HEK293 (cell line): ENCODE data around the gene APOE.
"Not testable (repeated sequence)": the region's sequence is repeated elsewhere in the genome, so short reads cannot be mapped to it uniquely, and the experiment has no call there.

ENCODE experiments used
- CTCF ChIA-PET: fragments of 350-600 bp; formaldehyde crosslinking; extraction: SDS; loops from one replicate; lab custom pipeline; 2021; ENCODE audit warnings: antibody characterized with exemption; lab: Yijun Ruan, JAX
- POLR2A ChIA-PET: fragments of 300-600 bp; formaldehyde crosslinking; extraction: SDS; loops from one replicate; lab custom pipeline; 2020; ENCODE audit warnings: antibody characterized with exemption, inconsistent platforms; lab: Yijun Ruan, JAX
- H3K27ac ChIP-seq: fragments of 200-500 bp; sonication (Bioruptor generic); 2 replicates; pipeline ENCODE4 v1.5.1; 2014; ENCODE audit warnings: low read depth, low read length, control low read depth, inconsistent platforms; ENCODE audit errors: extremely low read depth
- H3K36me3 ChIP-seq, 2 experiments: fragments of 200-500 bp in 1 of 2; sonication (Bioruptor generic) in 1 of 2; 1 replicate in 1 of 2; 2 replicates in 1 of 2; pipeline ENCODE4 v1.5.1; 2014 to 2017; ENCODE audit warnings: inconsistent platforms in 2 of 2, low read length in 2 of 2; ENCODE audit not compliant: control insufficient read depth in 2 of 2, insufficient read depth in 1 of 2
- H3K4me1 ChIP-seq: fragments of 200-500 bp; sonication (Bioruptor generic); 2 replicates; pipeline ENCODE4 v1.5.1; 2014; ENCODE audit warnings: mild to moderate bottlenecking, low read length, inconsistent platforms; ENCODE audit not compliant: control insufficient read depth, insufficient read depth
- H3K4me3 ChIP-seq: 2 replicates; pipeline ENCODE4 v1.5.1; 2011; ENCODE audit warnings: low read depth, mild to moderate bottlenecking, control low read depth, low read length, moderate library complexity
- H3K9me3 ChIP-seq: fragments of 200-500 bp; sonication (Bioruptor generic); 2 replicates; pipeline ENCODE4 v1.5.1; 2014; ENCODE audit warnings: low read depth, low read length, inconsistent platforms; ENCODE audit not compliant: control insufficient read depth, insufficient read depth
- BCL11B ChIP-seq: fragments of 450-650 bp; formaldehyde crosslinking; IDR thresholded peaks from 2 replicates; pipeline ENCODE4 v1.5.1; 2016; ENCODE audit warnings: low read depth, missing biosample characterization, missing genetic modification characterization
- KLF1 ChIP-seq: fragments of 450-650 bp; formaldehyde crosslinking; IDR thresholded peaks from 2 replicates; pipeline ENCODE4 v1.5.1; 2016; ENCODE audit warnings: missing biosample characterization, missing genetic modification characterization
- KLF10 ChIP-seq: fragments of 450-650 bp; IDR thresholded peaks from 2 replicates; pipeline ENCODE4 v1.5.1; 2018; ENCODE audit warnings: missing biosample characterization, mild to moderate bottlenecking, missing genetic modification characterization
- PRDM10 ChIP-seq: fragments of 450-650 bp; formaldehyde crosslinking; IDR thresholded peaks from 2 replicates; pipeline ENCODE4 v1.5.1; 2016; ENCODE audit warnings: missing biosample characterization, missing genetic modification characterization
- REPIN1 ChIP-seq: fragments of 450-650 bp; formaldehyde crosslinking; IDR thresholded peaks from 2 replicates; pipeline ENCODE4 v1.5.1; 2017; ENCODE audit warnings: missing biosample characterization, missing genetic modification characterization, low read depth
- ZBTB48 ChIP-seq: fragments of 450-650 bp; formaldehyde crosslinking; IDR thresholded peaks from 2 replicates; pipeline ENCODE4 v1.5.1; 2016; ENCODE audit warnings: missing biosample characterization, missing genetic modification characterization
- ZFP41 ChIP-seq: fragments of 450-650 bp; formaldehyde crosslinking; IDR thresholded peaks from 2 replicates; pipeline ENCODE4 v1.5.1; 2016; ENCODE audit warnings: missing biosample characterization, missing genetic modification characterization, borderline replicate concordance
- ZNF121 ChIP-seq: fragments of 450-650 bp; formaldehyde crosslinking; IDR thresholded peaks from 2 replicates; pipeline ENCODE4 v1.5.1; 2016; ENCODE audit warnings: missing biosample characterization, missing genetic modification characterization
- ZNF174 ChIP-seq: fragments of 450-650 bp; formaldehyde crosslinking; IDR thresholded peaks from 2 replicates; pipeline ENCODE4 v1.5.0; 2017; ENCODE audit warnings: missing biosample characterization, mild to moderate bottlenecking, missing genetic modification characterization
- ZNF214 ChIP-seq: fragments of 450-650 bp; formaldehyde crosslinking; IDR thresholded peaks from 2 replicates; pipeline ENCODE4 v1.5.1; 2017; ENCODE audit warnings: missing biosample characterization, mild to moderate bottlenecking, missing genetic modification characterization, borderline replicate concordance
- ZNF221 ChIP-seq: fragments of 450-650 bp; formaldehyde crosslinking; IDR thresholded peaks from 2 replicates; pipeline ENCODE4 v1.5.1; 2017; ENCODE audit warnings: missing biosample characterization, missing genetic modification characterization, borderline replicate concordance
- ZNF24 ChIP-seq: fragments of 450-650 bp; formaldehyde crosslinking; IDR thresholded peaks from 2 replicates; pipeline ENCODE4 v1.5.1; 2016; ENCODE audit warnings: missing biosample characterization, missing genetic modification characterization
- ZNF292 ChIP-seq: fragments of 450-650 bp; formaldehyde crosslinking; IDR thresholded peaks from 2 replicates; pipeline ENCODE4 v1.5.1; 2016; ENCODE audit warnings: low read depth, missing biosample characterization, missing genetic modification characterization, borderline replicate concordance
- ZNF548 ChIP-seq: fragments of 450-650 bp; formaldehyde crosslinking; IDR thresholded peaks from 2 replicates; pipeline ENCODE4 v1.5.1; 2016; ENCODE audit warnings: missing biosample characterization, missing genetic modification characterization
- ZNF624 ChIP-seq: fragments of 450-650 bp; formaldehyde crosslinking; IDR thresholded peaks from 2 replicates; pipeline ENCODE4 v1.5.1; 2017; ENCODE audit warnings: missing biosample characterization, missing genetic modification characterization
- ZNF629 ChIP-seq: fragments of 450-650 bp; formaldehyde crosslinking; IDR thresholded peaks from 2 replicates; pipeline ENCODE4 v1.5.1; 2017; ENCODE audit warnings: missing biosample characterization, missing genetic modification characterization
- ZNF664 ChIP-seq: fragments of 450-650 bp; formaldehyde crosslinking; IDR thresholded peaks from 2 replicates; pipeline ENCODE4 v1.5.1; 2016; ENCODE audit warnings: missing biosample characterization, missing genetic modification characterization
- ZSCAN23 ChIP-seq: fragments of 450-650 bp; formaldehyde crosslinking; IDR thresholded peaks from 2 replicates; pipeline ENCODE4 v1.5.1; 2016; ENCODE audit warnings: missing biosample characterization, missing genetic modification characterization
- TF ChIP-seq, protein P1 (sequence below): IDR thresholded peaks from 2 replicates; pipeline ENCODE4 v1.6.1; 2011; ENCODE audit warnings: mild to moderate bottlenecking, low read depth, low read length, borderline replicate concordance

Gene APOE

GRCh38 chr19:44908836-44909261, 3.3 kb downstream of the APOE start:
- ChIA-PET CTCF (interaction anchor here (0.6 to 1.3 kb wide), 3 partner anchors 43 to 338 kb away, joined by 3 to 7 read pairs (median 3); no protein-coding TSS in a partner anchor), POLR2A (interaction anchor here (1.1 kb wide), 1 partner anchor 46 kb away, joined by 3 read pairs; no protein-coding TSS in a partner anchor)
- TF ChIP-seq ZNF629 (no peak), ZNF221 (tag by site-specific recombination) (no peak), ZNF292 (tag by site-specific recombination) (no peak), KLF10 (tag by site-specific recombination) (no peak), ZBTB48 (tag by site-specific recombination) (no peak), ZNF24 (tag by site-specific recombination) (no peak), KLF1 (no peak), ZNF174 (tag by site-specific recombination) (no peak), REPIN1 (no peak), ZNF664 (tag by site-specific recombination) (no peak), ZNF214 (tag by site-specific recombination) (no peak), ZFP41 (no peak), BCL11B (tag by site-specific recombination) (no peak)
- TF ChIP-seq, protein P1, sequence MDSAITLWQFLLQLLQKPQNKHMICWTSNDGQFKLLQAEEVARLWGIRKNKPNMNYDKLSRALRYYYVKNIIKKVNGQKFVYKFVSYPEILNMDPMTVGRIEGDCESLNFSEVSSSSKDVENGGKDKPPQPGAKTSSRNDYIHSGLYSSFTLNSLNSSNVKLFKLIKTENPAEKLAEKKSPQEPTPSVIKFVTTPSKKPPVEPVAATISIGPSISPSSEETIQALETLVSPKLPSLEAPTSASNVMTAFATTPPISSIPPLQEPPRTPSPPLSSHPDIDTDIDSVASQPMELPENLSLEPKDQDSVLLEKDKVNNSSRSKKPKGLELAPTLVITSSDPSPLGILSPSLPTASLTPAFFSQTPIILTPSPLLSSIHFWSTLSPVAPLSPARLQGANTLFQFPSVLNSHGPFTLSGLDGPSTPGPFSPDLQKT = no peak
- H3K27ac ChIP-seq = no peak overlapping the region
- no peaks in the 10 kb centered on the region for H3K36me3 ChIP-seq
- no peak overlapping the region for H3K4me3 ChIP-seq
- H3K9me3 ChIP-seq = no peaks in the 10 kb centered on the region
- H3K4me1 ChIP-seq = peaks cover 6% of the 10 kb centered on the region; the same call in 1 of the 2 replicates

DNA sequence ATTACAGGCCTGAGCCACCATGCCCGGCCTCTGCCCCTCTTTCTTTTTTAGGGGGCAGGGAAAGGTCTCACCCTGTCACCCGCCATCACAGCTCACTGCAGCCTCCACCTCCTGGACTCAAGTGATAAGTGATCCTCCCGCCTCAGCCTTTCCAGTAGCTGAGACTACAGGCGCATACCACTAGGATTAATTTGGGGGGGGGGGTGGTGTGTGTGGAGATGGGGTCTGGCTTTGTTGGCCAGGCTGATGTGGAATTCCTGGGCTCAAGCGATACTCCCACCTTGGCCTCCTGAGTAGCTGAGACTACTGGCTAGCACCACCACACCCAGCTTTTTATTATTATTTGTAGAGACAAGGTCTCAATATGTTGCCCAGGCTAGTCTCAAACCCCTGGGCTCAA, 4.2 kb downstream of the APOE start:
- ChIA-PET POLR2A (interaction anchor here (0.8 to 1.1 kb wide), 3 partner anchors 43 to 136 kb away, joined by 3 read pairs; no protein-coding TSS in a partner anchor), CTCF (interaction anchor here (0.7 to 2.3 kb wide), 6 partner anchors 15 to 430 kb away, joined by 3 to 10 read pairs (median 5); partner anchors contain the start of gene CLPTM1)
- H3K4me3 ChIP-seq = no peak overlapping the region
- H3K4me1 ChIP-seq = peaks cover 6% of the 10 kb centered on the region; the same call in 1 of the 2 replicates
- H3K27ac ChIP-seq = no peak overlapping the region
- TF ChIP-seq ZSCAN23 (tag by site-specific recombination) (no peak), PRDM10 (peak; percentile 87), ZNF624 (tag by site-specific recombination) (no peak), ZNF548 (no peak)
- H3K9me3 ChIP-seq = no peaks in the 10 kb centered on the region
- H3K36me3 ChIP-seq = no peaks in the 10 kb centered on the region

GRCh38 chr19:44911896-44912295, 6.3 kb downstream of the APOE start:
- CTCF ChIA-PET = interaction anchor here (0.6 to 5.0 kb wide), 5 partner anchors 8 to 907 kb away, joined by 3 to 21 read pairs (median 4); partner anchors contain the start of gene CLPTM1

More at GRCh38 chr19:44911896-44912295, 6.3 kb downstream of the APOE start:
- H3K9me3 ChIP-seq, H3K4me3 ChIP-seq: not testable (repeated sequence)
- peak; percentile 91 for TF ChIP-seq ZNF121
- TF ChIP-seq, all 188 proteins: peak for 1; not testable (repeated sequence) for 187
- H3K36me3 ChIP-seq, H3K27ac ChIP-seq, POLR2A ChIA-PET, H3K4me1 ChIP-seq: not testable (repeated sequence)
